Hippocampal formation (tissue), 2 donors: Measurements from ENCODE around the gene CCDC124.
"Not testable (repeated sequence)": the region's sequence is repeated elsewhere in the genome, so short reads cannot be mapped to it uniquely, and the experiment has no call there.

Experiments used
- DNase-seq, 2 donors: peaks; one replicate each; lab custom pipeline; 2025; lab: John Stamatoyannopoulos, UW

Gene CCDC124

GRCh38 chr19:17985037-17985818 lies 52.4 kb downstream of the CCDC124 start:
- no peak for DNase-seq

GRCh38 chr19:17986569-17986968 lies 53.8 kb downstream of the CCDC124 start:
- not testable (repeated sequence) for DNase-seq

GRCh38 chr19:17988161-17988560 lies 55.3 kb downstream of the CCDC124 start:
- no peak for DNase-seq

GRCh38 chr19:17989425-17990094 lies 56.7 kb downstream of the CCDC124 start:
- DNase-seq: no peak

GRCh38 chr19:17993076-17993813 lies 60.4 kb downstream of the CCDC124 start:
- DNase-seq: no peak
